SK-N-MC (cell line): Measurements from ENCODE around the gene AKR1E2.

Experiments
- EZH2 ChIP-seq: fragments of 200-600 bp; sonication (generic); IDR thresholded peaks from one replicate; pipeline ENCODE4 v1.6.1; 2017; ENCODE audit warnings: antibody characterized with exemption
- FOXP2 ChIP-seq: optimal IDR thresholded peaks from 2 replicates; pipeline ENCODE3; 2011; ENCODE audit warnings: mild to moderate bottlenecking, moderate library complexity; ENCODE audit not compliant: insufficient read depth; ENCODE audit errors: extremely low read length, control extremely low read depth
- POLR2AphosphoS5 ChIP-seq: IDR thresholded peaks from 2 replicates; pipeline ENCODE4 v1.6.1; 2012; ENCODE audit warnings: mild to moderate bottlenecking, low read depth, low read length, borderline replicate concordance

GRCh38 chr10:4820804-4821401, 5.1 kb upstream of the AKR1E2 start:
- TF ChIP-seq POLR2AphosphoS5 (no peak), EZH2 (no peak), FOXP2 (no peak)
